GM19239 (cell line): Measurements from ENCODE around the gene CDK5RAP2.

Source experiments
- DNase-seq: peaks from one replicate; pipeline ENCODE4 v3.0.0; 2011; ENCODE audit warnings: low spot score; ENCODE audit not compliant: insufficient read length
- FAIRE-seq: peaks from 2 replicates; lab custom pipeline; 2011; peaks lifted over from hg19 to GRCh38; lab: Jason Lieb, UNC

The CDK5RAP2 gene

DNA sequence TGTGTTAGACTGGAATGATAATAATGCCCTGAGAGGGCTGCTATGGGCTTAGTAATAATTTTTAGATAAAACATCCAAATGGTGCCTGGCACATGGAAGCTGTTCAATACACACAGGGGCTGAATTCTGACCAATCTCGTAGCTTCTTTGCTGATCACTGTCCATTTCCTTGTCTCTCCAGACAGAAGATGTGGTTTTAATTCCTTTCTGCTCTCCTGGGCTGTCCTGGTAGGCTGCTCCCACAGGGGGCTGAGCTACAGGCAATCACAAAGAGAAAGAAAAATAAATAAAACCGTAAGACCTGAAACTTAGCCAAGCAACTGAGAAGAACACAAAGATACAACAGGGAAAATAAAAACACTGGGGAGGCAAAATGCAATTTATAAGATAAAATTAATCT is 136.5 kb downstream of the CDK5RAP2 start:
- FAIRE-seq (no peak), DNase-seq (no peak)

GRCh38 chr9:120442308-120442995 is 137.5 kb downstream of the CDK5RAP2 start:
- FAIRE-seq, result no peak
- no peak for DNase-seq

DNA sequence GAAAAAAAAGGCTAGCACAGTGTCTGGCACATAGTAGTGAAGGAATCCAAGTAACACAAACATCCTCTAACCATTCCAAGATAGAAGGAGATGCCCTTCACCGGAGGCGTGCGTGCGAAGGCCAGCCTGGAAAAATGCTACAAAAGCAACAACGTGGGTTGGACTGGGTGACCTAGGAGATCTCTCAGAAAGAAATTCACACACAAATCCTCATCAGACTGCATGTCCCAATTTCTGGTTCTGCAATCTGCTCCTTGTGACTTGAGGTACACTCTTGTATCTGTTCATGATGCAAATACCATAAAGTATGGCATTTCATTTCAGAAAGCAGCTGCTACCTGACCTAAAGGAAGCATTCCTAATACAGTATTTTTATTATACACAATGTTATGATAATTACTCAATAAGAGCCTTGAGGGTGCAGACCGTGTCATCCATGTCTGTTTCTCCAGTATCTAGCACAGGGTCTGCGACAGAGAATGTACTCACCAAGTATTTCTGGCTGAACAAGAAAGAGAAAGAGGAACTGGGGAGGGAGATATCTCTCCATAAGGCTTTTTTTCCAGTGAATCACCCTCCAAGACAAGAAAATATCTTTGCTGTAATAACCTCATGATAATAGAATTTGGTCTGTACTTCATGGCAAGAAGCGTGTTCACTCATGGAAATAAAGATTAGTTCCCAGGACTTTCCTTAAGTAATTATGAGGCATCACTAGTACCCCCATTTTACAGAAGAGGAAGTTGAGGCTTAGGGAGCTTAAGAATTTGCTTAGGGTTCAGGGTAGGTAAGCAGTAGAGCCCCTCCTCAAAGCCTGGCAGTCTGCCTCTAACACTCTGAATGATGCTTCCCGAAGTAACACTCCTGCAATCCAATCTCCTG is 138.3 kb downstream of the CDK5RAP2 start:
- no peak for FAIRE-seq

GRCh38 chr9:120440791-120441190 is 139.2 kb downstream of the CDK5RAP2 start:
- no peak for DNase-seq
- FAIRE-seq, result no peak

More for the DNA sequence above, 138.3 kb downstream of the CDK5RAP2 start:
- no peak for DNase-seq

- FAIRE-seq, result no peak
Observed at GRCh38 chr9:120439926-120440325, 140.0 kb downstream of the CDK5RAP2 start.

GRCh38 chr9:120438836-120439546 is 141.0 kb downstream of the CDK5RAP2 start:
- FAIRE-seq (no peak), DNase-seq (peak; percentile 6)

More at GRCh38 chr9:120439926-120440325, 140.0 kb downstream of the CDK5RAP2 start:
- DNase-seq, result no peak

GRCh38 chr9:120438111-120438510 is 141.9 kb downstream of the CDK5RAP2 start:
- DNase-seq, result no peak
- FAIRE-seq, result no peak

DNA sequence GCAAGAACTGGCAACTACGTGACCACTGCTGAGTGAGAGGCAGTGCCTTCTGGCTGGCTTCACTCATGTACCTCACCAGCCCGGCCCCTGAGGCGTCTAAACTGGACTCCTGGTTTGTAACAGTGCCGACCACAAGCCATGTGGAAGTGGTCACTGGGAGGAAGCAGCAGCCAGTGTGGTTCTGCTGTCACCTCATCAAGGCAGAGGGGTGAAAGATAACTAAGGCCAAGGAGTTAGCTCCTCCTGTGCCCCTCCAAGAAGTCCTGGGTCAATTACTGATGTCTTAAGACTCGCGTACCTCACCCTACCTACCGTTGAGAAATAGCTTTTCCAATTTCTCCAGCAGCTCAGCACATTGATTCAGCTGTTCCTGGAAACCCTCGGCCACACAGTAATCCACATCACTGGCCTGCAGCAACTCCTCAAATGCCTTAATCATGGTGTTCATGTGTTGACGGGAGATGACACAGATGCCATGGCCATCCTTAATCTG is 142.9 kb downstream of the CDK5RAP2 start:
- FAIRE-seq, result no peak
- DNase-seq, result no peak

DNA sequence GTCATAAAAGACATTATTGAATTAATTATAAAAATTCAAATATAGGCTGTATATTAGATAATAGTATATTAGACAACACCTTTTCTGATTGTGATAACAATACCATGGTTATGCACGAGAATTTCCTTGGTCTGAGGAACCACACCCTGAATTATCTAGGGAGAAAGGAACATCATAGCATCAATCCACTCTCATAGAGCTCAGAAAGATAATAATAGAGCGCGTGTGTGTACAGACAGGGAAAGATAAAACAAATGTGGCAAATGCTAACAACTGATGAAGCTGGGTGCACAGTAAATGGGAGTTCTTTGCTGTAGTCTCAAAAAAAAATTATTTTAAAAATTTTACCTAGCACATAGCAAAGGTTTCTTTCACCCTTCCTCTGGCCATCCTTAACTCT is 143.5 kb downstream of the CDK5RAP2 start:
- FAIRE-seq (no peak), DNase-seq (no peak)

DNA sequence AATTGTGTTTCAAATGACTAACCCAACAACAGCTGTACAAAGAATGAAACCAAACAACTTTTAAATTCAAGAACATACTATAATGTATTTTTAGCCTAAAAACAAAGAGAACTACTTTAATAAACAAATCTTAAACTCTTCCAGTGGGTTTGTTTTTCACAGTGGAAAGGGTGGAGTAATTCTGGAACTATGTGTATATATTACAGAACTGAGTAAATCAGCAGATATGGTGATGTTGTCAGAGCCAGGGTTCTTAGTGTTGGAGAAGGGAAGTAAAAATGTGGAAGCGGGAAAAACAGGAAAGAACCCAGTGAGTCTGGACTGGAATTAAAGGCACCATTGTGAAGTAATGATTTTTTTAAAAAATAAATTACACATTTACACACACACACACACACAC is 144.9 kb downstream of the CDK5RAP2 start:
- DNase-seq, result no peak
- FAIRE-seq, result no peak

DNA sequence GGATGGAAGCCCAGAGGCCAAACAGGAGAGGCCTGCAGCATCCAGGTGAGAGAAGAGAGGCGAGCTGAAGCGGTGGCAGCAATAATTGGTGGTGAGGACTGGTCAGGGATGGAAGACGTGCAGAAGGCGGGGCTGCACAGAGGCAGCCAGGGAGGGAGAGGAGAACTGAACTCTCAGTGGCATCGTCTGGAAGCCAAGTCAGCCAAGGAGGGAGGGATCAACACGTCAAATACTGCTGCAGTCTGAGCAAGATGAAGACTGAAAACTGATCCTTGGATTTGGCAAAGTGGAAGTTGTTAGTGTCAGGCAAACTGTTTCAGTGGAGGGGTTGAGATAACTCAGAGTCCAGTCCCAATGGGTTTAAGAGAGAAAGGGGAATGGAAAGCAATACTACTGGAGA is 145.4 kb downstream of the CDK5RAP2 start:
- FAIRE-seq, result no peak
- DNase-seq, result no peak

DNA sequence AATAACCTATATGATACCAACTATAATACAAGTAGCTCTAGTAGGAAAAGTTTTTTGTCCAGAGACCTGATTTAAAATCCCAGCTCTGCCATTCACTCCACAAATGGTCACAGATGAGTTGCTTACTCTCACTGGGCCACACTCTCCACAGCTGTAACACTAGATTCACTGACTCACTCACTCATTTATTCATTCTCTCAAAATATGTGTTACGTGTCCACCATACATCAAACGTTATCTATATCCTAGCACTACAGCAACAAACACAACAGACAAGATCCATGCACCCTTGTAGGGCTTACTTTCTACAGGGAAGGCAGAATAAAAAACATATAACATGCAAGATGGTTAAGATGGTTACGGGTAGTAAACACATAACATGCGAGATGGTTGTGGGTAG is 146.3 kb downstream of the CDK5RAP2 start:
- FAIRE-seq (no peak), DNase-seq (no peak)

GRCh38 chr9:120432600-120432999 is 147.4 kb downstream of the CDK5RAP2 start:
- no peak for DNase-seq
- no peak for FAIRE-seq

DNA sequence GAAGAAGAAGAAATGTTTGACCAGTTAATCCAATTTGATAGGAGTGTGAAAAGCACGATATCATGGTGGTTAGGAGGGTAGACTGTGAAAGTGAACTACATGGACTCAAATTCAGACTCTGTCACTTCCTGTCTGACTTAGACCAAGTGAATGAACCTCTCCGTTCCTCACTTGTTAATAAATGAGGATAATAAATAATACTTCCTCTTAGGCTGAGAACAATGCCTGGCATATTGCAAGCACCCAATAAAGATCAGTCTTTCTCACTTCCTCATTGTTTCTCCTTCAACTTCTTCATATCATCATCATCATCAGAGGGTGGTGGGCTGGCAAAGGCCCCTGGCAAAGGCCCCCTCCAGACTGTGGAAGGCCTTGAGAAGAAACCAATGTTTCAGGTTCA is 148.7 kb downstream of the CDK5RAP2 start:
- FAIRE-seq, result no peak
- DNase-seq, result no peak

- no peak for DNase-seq
- FAIRE-seq, result no peak
Observed at GRCh38 chr9:120424248-120424647, 155.7 kb downstream of the CDK5RAP2 start.

DNA sequence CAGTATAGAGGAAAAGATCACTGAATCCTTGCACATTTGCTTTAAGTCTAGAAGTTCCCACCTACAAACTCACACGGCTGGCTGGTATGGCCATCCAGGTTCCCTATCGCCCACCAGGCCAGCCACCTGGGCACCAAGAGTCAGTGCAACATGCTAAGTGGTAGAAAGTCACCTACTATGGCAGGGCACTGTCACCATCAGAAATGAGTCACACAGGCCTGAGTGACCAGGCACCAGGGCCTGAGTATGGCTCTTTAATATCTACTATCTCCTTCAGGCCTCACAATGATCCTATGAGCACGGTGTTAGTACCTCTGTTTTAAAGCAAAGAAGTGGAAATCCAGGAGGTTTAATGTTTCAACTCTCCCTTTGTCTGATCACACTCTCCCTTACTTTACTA is 156.2 kb downstream of the CDK5RAP2 start:
- DNase-seq (no peak), FAIRE-seq (no peak)

- FAIRE-seq, result no peak
Observed at GRCh38 chr9:120421977-120422376, 158.0 kb downstream of the CDK5RAP2 start.

GRCh38 chr9:120418315-120418714 is 161.7 kb downstream of the CDK5RAP2 start:
- FAIRE-seq (no peak), DNase-seq (no peak)

More at GRCh38 chr9:120421977-120422376, 158.0 kb downstream of the CDK5RAP2 start:
- DNase-seq, result no peak

GRCh38 chr9:120416781-120417427 is 163.1 kb downstream of the CDK5RAP2 start:
- FAIRE-seq (no peak), DNase-seq (no peak)
